NCI-H460 (cell line): Measurements from ENCODE around the gene UBE2H. TPM values are rescaled to one million over a fixed set of nuclear protein-coding genes. Genes with fewer than 3 reads are reported as not detected.
"Not testable (repeated sequence)": the region's sequence is repeated elsewhere in the genome, so short reads cannot be mapped to it uniquely, and the experiment has no call there.

Source experiments
- DNase-seq: peaks from one replicate; pipeline ENCODE4 v3.0.0-alpha.2; 2016; ENCODE audit warnings: low read depth; ENCODE audit errors: extremely low read depth
- total RNA-seq: library from RNA; depleted of rRNA; stranded (reverse); fragments of >200 nt; shearing (Covaris generic); gene quantifications from 2 replicates; pipeline ENCODE4 v1.2.3, GENCODE V29; 2014

The UBE2H gene
- total RNA-seq, 1 experiment from 2014 or later = 60.0 TPM

DNA sequence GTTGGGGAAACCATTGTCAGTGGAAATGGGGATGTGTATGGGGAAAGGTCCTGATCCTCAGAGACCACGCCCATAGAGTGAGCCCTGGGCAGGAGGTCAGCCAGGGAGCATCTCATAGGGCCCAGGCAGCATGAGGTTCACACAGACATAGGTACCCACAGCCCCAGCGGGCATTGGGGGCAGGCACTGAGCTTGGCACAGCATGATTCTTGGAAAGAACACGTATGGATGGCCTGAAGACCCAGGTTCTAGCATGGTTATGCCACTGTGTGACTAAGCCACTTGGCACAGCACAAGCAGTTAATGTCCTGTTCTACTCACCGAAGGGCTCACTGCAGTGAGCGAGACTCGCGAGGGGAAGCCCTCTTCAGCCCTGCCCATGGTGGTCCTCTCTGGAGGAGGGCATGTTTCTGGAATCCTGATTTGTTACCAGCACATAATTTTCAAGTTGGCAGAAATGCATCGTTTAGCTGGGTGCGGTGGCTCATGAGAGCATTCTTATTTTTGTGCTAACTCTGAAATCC is 125.2 kb downstream of the UBE2H start:
- DNase-seq = no peak

DNA sequence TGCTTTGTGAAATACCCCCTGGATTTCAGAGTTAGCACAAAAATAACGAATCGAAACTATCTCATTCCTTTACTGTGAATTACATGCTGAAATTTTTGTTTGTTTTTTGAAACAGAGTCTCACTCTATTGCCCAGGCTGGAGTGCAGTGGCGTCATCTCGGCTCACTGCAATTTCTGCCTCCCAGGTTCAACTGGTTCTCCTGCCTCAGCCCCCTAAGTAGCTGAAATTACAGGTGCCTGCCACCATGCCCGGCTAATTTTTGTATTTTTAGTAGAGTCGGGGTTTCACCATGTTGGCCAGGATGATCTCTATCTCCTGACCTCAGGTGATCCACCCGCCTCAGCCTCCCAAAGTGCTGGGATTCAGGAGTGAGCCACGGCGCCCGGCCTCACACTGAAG is 125.9 kb downstream of the UBE2H start:
- not testable (repeated sequence) for DNase-seq

DNA sequence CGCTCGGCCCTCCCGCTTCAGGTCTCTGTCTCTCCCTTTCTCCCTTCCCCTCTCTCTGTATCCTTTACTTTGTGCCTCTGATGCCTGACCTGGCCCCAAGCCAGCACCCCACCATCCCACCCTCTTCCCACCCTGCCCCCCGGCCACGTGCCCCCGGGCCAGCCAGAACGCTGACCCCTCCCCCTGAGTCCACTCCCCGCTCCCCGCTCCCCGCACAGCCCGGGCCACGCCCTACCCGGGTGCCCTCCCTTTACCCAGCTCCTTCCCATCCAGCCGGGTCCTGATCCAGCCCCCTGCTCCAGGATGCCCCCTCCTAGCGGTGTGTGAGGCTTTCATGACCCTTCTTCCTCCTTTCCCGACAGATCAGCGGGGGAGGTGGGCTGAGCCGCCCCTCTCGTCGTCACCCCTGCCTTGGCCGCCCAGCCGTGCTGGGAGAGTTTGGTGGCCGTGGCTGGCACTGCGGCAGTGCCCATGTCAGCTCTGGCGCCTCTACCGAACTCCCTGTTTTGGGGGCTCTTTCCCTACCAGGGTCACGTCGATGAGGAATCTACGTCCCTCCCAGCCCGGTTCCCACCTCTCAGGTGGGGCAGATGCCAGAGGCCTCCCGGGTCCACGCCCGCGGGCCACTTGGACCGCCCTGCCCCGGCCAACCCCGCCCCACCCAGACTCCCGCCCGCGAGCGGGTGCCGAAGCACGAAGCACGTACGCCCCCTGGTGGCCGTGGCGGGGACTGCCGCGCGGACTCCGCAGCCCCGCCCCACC is 127.4 kb downstream of the UBE2H start:
- DNase-seq = peak; percentile 75

DNA sequence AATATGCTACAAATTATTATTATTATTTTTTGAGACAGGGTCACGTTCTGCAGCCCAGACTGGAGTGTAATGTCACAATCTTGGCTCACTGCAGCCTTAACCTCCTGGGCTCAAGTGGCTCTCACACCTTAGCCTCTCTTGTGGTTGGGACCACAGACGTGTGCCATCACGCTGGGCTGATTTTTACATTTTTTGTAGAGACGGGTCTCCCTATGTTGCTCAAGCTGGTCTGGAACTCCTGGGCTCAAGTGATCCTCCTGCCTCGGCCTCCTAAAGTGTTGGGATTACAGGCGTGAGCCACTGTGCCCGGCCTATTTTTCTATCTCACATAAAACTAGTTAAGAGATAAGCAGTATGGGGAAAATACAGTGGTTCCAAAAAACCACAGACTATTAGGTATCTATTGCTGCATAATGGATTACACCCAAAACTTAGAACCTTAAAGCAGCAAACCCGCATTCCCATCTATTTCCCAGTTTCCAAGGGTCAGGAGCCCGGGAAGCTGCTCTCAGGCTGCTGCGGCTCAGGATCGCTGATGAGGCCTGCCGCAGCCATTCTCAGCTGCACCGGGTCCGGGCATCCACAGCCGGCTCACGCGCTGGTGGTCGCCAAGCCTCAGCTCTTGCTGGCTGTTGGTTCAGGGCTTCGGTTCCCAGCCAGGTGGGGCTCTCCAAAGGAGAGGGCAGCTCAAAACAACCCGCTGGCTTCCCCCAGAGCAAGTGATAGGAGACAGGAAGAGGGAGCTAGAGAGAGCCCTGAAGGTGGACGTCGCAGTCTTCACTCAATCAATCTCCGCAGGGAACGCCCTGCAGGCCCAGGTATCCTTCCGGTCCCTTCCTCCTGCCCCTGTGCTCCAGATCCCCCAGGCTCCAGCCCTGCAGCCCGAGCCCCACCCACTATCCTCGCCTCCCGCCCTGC is 128.2 kb downstream of the UBE2H start:
- peak; percentile 54 for DNase-seq

DNA sequence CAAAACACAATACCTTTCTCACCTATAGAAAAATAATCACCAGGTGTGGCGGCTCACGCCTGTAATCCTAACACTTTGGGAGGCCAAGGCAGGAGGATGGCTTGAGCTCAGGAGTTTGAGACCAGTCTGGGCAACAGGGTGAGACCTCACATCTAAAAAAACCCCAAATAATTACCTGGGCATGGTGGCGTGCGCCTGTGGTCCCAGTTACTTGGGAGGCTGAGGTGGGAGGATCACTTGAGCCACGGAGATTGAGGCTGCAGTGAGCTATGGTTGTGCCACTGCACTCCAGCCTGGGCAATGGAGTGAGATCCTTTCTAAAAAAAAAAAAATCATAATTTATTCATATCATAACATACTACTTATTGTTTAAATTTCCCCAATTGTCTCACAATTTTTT is 129.6 kb downstream of the UBE2H start:
- DNase-seq = not testable (repeated sequence)

GRCh38 chr7:129821476-129821875 is 131.3 kb downstream of the UBE2H start:
- DNase-seq = no peak

- DNase-seq = no peak
These were observed 136.0 kb downstream of the UBE2H start for GRCh38 chr7:129816742-129817141.

DNA sequence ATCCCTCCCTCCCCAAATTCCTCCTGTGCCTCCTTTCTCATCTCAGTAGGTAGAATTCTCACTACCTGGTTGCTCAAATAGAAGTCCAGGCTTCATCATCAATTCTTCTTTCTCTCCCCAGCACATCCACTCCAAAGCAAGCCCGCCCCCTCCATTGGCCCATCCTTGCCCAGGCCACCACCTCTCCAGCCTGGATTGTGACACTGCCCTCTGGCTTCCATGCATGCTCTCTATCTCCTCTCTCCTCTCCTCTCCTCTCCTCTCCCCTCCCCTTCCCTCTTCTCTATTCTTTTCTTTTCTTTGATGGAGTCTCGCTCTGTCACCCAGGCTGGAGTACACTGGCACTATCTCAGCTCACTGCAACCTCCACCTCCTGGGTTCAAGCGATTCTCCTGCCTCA is 144.9 kb downstream of the UBE2H start:
- no peak for DNase-seq

- DNase-seq = no peak
These were observed 147.7 kb downstream of the UBE2H start for GRCh38 chr7:129804890-129805719.

GRCh38 chr7:129804111-129804889 is 148.5 kb downstream of the UBE2H start:
- no peak for DNase-seq

GRCh38 chr7:129803546-129804081 is 149.1 kb downstream of the UBE2H start:
- no peak for DNase-seq

- DNase-seq = no peak
These were observed 150.9 kb downstream of the UBE2H start for GRCh38 chr7:129801882-129802281.

- no peak for DNase-seq
These were observed 151.9 kb downstream of the UBE2H start for GRCh38 chr7:129800901-129801300.

- DNase-seq = no peak
These were observed 153.3 kb downstream of the UBE2H start for GRCh38 chr7:129799350-129799955.

GRCh38 chr7:129798616-129799349 is 154.0 kb downstream of the UBE2H start:
- no peak for DNase-seq

- DNase-seq = no peak
These were observed 155.5 kb downstream of the UBE2H start for GRCh38 chr7:129797214-129797789.

- DNase-seq = no peak
These were observed 156.5 kb downstream of the UBE2H start for GRCh38 chr7:129796186-129796775.

DNA sequence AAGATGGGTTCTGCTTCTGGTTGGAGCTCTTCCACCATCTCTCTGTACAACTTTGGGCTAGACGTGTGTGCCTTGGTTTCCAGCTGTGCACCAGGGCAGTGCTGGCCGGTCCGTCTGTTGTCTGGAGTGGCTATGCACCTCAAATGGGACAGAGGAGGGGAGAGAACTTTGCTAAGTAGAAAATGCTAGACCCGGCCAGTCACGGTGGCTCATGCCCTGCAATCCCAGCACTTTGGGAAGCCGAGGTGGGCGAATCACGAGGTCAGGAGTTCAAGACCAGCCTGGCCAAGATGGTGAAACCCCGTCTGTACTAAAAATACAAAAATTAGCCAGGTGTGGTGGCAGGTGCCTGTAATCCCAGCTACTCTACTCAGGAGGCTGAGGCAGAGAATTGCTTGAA is 158.3 kb downstream of the UBE2H start:
- DNase-seq = not testable (repeated sequence)
